GM19395 (cell line): Measurements from ENCODE around the gene FITM2.

Experiments used
- ATAC-seq: cut with Tn5 transposase; IDR thresholded peaks from one replicate; pipeline ENCODE4 v1.9.1; 2021; ENCODE audit warnings: mild to moderate bottlenecking, moderate library complexity; ENCODE audit not compliant: unreplicated experiment

Gene FITM2

GRCh38 chr20:44284032-44284431, 27.0 kb downstream of the FITM2 start:
- ATAC-seq, result no peak

GRCh38 chr20:44282192-44282591, 28.8 kb downstream of the FITM2 start:
- no peak for ATAC-seq

GRCh38 chr20:44280387-44280786, 30.6 kb downstream of the FITM2 start:
- no peak for ATAC-seq

DNA sequence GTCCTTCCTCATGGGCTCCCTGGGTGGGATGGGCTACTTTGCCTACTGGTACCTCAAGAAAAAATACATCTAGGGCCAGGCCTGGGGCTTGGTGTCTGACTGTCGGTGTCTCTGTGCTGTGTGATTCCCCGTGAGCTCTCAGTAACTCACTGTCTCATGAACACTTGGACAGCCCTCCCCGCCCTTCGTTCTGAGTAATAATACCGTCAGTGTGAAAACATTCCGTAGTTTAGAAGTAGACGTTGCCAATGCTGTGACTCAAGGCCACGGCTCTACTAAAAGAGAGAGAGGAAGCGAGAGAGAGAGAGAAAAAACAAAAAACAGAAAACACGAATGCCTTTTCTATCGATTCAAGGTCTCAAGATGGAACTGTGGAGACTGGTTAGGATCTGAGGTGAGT, 31.8 kb downstream of the FITM2 start:
- ATAC-seq, result no peak

DNA sequence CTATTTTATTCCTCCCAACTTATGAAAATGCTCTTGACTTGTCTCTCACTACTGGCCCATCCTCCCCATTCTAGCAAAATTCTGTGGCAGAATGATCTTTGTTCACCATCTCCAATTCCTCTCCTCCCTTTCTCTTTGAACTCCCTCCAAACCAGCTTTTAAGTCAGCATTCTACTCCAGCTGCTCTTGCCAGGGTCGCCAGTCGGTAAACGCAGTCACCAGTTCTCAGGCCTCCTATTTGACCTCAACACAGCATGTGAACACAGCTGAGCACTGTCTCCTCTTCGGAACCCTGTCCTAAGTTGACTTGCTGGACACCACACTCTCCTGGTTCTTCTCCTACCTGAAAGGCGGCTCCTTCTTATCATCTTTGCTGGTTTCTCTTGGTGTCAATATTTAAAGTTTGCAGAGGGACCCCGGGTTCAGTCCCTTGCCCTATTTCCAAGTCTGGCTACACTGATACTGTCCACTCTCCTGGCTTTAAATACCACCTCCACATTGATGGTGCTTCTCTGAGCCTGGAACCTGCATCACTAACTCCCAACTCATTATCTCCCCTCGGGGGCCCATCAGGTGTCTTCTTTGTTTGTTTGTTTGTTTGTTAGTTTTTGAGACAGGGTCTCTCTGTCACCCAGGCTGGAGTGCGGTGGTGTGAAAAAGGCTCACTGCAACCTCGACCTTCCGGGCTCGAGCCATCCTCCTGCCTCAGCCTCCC, 36.5 kb downstream of the FITM2 start:
- no peak for ATAC-seq

DNA sequence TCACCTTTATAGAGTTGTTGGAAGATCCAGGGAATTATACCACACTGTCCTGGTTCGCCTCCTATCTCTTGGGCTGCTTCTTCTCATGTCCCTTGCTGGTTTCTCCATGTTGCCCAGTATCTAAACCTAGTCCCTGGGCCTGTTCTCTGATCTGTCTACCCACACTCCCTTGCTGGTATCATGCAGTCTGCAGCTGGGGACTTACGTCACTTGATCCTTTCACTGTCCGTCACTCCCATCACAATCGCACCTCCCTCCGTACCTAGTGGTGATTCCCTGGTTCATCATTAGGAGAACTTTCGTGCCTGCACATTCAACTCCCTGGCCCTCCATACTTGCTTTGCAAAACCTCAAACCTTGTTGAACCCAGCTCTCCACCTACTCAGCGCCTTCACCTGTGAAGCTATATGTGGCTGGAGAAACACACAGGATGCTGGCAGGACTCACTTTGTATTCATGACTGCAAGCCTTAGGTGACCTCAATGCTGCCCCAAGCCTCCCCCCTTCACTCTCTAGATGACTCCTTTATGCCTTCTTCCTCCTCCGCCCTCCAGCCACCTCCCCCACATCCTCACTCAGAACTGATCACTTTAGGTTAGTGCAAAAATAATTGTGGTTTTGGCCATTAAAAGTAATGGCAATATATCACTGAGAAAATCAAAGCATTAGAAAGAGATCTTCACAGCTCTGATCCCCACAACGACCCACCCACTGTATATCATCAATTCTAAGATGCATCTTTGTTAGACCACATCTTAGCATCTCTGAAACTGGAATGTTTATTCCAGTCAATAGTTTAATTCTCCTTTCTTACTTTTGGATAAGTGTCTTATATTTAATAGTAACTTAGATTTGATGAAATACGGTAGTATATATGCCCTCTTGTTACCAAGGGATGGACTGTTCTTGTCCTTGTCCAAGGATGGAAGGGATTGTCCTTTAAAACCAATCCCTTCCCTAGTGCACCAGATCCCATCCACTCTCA, 37.5 kb downstream of the FITM2 start:
- ATAC-seq, result no peak

- no peak for ATAC-seq
These were observed 38.9 kb downstream of the FITM2 start for GRCh38 chr20:44271915-44272663.

DNA sequence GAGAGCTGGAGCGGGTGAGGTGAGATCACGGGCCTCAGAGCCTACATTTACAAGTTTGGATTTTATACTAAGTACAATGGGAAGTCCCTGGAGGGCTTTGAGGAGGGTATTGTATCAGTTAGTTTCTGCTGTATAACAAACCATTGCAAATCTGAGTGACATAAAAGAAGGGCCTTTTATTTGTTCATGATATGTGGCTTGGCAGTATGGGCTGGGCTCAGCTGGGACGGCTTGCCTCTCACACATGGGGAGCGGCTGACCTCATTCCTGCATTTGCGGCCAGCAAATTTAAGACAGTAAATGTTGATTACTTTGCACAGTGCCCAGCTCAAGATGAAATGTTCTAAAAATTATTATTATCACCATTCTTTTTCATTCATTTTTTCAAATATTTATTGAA, 42.2 kb downstream of the FITM2 start:
- no peak for ATAC-seq

- no peak for ATAC-seq
These were observed 46.7 kb downstream of the FITM2 start for GRCh38 chr20:44264287-44264686.

GRCh38 chr20:44258226-44258890, 52.6 kb downstream of the FITM2 start:
- ATAC-seq, result no peak

- ATAC-seq, result no peak
These were observed 54.0 kb downstream of the FITM2 start for GRCh38 chr20:44256961-44257360.

DNA sequence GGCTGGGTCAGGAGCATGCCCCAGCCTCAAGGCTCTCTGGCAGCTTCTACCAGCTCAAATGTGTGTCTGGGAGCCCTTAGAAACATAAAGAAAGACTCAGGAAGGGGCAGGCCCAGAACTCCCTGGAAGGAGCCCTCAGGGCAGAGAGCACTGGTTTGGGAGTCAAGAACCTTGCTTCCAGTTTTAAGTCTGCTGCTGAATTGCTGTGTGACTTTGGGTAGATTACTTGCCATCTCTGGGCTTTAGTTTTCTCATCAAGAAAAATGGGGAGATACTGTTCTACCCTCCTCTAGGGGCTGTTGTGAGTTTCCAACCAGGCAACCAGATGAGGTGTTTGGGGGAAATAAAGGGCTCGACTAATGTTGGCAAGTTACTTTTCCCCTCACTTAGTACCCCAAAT, 55.1 kb downstream of the FITM2 start:
- ATAC-seq, result no peak

DNA sequence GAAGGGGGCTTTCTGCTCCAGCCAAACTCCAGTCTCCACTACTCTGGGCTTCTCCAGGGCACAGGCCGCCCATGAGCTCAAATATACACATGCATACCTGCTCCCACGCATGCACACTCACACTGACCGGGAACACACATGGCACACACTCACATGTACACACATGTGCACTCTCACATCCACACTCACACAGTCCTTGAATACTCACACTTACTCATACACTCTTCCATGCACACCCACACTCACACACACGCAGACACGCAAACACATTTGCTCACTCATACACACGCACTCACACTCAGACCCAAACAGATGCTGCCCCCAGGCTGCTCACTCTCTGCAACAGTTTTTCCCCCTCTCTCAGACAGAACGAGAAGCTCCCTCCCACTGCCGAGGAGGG, 56.9 kb downstream of the FITM2 start:
- no peak for ATAC-seq

DNA sequence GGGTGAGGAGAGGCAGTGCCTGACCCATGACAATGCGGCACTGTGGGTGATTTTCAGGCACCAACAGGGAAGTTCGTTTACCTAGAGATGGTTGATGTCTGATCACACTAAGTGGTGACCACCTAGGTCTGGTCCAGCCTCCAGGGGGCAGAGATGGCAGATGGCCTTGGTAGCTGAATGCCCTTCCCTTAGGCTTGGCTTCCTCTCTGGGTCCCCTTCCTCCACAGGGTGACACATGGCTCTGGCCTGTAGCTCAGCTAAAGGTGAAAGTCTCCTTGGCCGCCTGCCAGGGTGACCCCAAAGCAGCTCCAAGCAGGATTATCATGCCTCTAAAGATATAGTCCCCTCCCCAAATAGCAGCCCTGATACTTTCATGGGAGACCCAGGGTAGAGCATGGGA, 57.5 kb downstream of the FITM2 start:
- no peak for ATAC-seq
